ENCODE results near the gene AK1. TPM values are rescaled to one million over a fixed set of nuclear protein-coding genes. Genes with fewer than 3 reads are reported as not detected.

The AK1 gene

GRCh38 chr9:127818574-127818973 lies 58.9 kb downstream of the AK1 start:
- no peaks in the 10 kb centered on the region for H3K36me3 ChIP-seq (ENCODE audit: control insufficient read depth, insufficient read depth, low read length)
- no CpG with 5 or more reads among the region's 11 CpGs for WGBS (ENCODE audit: extremely low coverage, insufficient coverage, low lambda C conversion rate)
- no peak overlapping the region for H3K9ac ChIP-seq (ENCODE audit: low read length)
- no peaks in the 10 kb centered on the region for H3K79me2 ChIP-seq (ENCODE audit: control insufficient read depth, insufficient read depth, low read length)
- H3K4me1 ChIP-seq (ENCODE audit: control insufficient read depth, low read depth, low read length): no peaks in the 10 kb centered on the region
- DNase-seq: no peak
- no peak overlapping the region for H3K23ac ChIP-seq (ENCODE audit: low read length)
- no peak overlapping the region for H3K56ac ChIP-seq (ENCODE audit: low read length)
- H3K18ac ChIP-seq (ENCODE audit: low read length): no peak overlapping the region
- no peak overlapping the region for H2AK5ac ChIP-seq (ENCODE audit: low read length)
- H2BK5ac ChIP-seq (ENCODE audit: low read length): no peak overlapping the region
- no peak overlapping the region for H3K4me3 ChIP-seq (ENCODE audit: low read length)
- H2BK120ac ChIP-seq (ENCODE audit: low read depth, low read length): no peak overlapping the region
- no peak overlapping the region for H2BK15ac ChIP-seq (replicated peaks; ENCODE audit: low read depth)
- H4K8ac ChIP-seq (ENCODE audit: low read depth, low read length): no peak overlapping the region
- no peak overlapping the region for H3K4me2 ChIP-seq (ENCODE audit: low read length)
- H3K27me3 ChIP-seq (ENCODE audit: insufficient read depth, low read length, poor library complexity): no peaks in the 10 kb centered on the region
- no peaks in the 10 kb centered on the region for H3K79me1 ChIP-seq (ENCODE audit: low read length)
- no peak overlapping the region for H3K27ac ChIP-seq (ENCODE audit: low read depth, low read length)
- no peak overlapping the region for H4K5ac ChIP-seq (ENCODE audit: low read length)
- H3K4ac ChIP-seq (ENCODE audit: low read depth, low read length): no peak overlapping the region

DNA sequence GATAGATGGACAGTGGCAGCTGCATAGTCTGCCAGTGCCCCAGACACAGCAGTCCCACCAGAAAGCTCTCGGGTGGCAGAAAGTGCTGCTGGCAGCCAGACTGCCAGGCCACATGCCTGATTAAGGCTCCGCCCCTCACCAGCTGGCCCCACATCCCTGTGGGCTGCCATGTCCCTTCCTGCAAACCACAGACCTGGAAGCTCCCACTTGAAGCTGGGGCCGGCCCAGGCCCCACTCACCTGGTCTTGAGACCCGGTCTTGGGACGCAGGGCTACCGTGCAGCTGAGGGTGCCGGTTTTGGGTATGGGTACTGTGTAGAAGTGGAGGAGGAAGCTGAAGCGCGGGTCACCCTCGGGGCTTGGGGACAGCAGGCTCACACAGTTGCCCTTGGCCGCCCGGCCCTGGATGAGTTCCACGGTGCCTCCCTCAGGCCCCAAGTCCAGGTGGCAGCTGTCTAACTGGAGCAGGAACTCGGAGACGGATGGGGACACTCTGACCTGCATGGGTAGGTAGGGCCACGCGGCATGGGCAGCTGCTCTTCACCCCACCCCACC lies 59.5 kb downstream of the AK1 start:
- no peak overlapping the region for H3K56ac ChIP-seq (ENCODE audit: low read length)
- H3K27me3 ChIP-seq (ENCODE audit: insufficient read depth, low read length, poor library complexity): no peaks in the 10 kb centered on the region
- H3K18ac ChIP-seq (ENCODE audit: low read length): no peak overlapping the region
- H3K36me3 ChIP-seq (ENCODE audit: control insufficient read depth, insufficient read depth, low read length): peaks cover 3% of the 10 kb centered on the region
- no peak overlapping the region for H2AK5ac ChIP-seq (ENCODE audit: low read length)
- H3K79me2 ChIP-seq (ENCODE audit: control insufficient read depth, insufficient read depth, low read length): no peaks in the 10 kb centered on the region
- H3K4ac ChIP-seq (ENCODE audit: low read depth, low read length): no peak overlapping the region
- H3K4me2 ChIP-seq (ENCODE audit: low read length): no peak overlapping the region
- H3K23ac ChIP-seq (ENCODE audit: low read length): no peak overlapping the region
- WGBS (ENCODE audit: extremely low coverage, insufficient coverage, low lambda C conversion rate): no CpG with 5 or more reads among the region's 17 CpGs
- H2BK5ac ChIP-seq (ENCODE audit: low read length): no peak overlapping the region
- H3K9ac ChIP-seq (ENCODE audit: low read length): no peak overlapping the region
- H3K4me1 ChIP-seq (ENCODE audit: control insufficient read depth, low read depth, low read length): no peaks in the 10 kb centered on the region
- no peak overlapping the region for H4K8ac ChIP-seq (ENCODE audit: low read depth, low read length)
- no peak overlapping the region for H4K5ac ChIP-seq (ENCODE audit: low read length)
- no peak overlapping the region for H2BK120ac ChIP-seq (ENCODE audit: low read depth, low read length)
- H3K4me3 ChIP-seq (ENCODE audit: low read length): no peak overlapping the region
- DNase-seq: no peak
- no peak overlapping the region for H3K27ac ChIP-seq (ENCODE audit: low read depth, low read length)
- no peaks in the 10 kb centered on the region for H3K79me1 ChIP-seq (ENCODE audit: low read length)
- no peak overlapping the region for H2BK15ac ChIP-seq (replicated peaks; ENCODE audit: low read depth)

GRCh38 chr9:127816728-127817127 lies 60.7 kb downstream of the AK1 start:
- Histone ChIP-seq H3K79me1 (ENCODE audit: low read length) (no peaks in the 10 kb centered on the region), H3K27ac (ENCODE audit: low read depth, low read length) (no peak overlapping the region), H2AK5ac (ENCODE audit: low read length) (no peak overlapping the region), H3K23ac (ENCODE audit: low read length) (no peak overlapping the region), H3K27me3 (ENCODE audit: insufficient read depth, low read length, poor library complexity) (no peaks in the 10 kb centered on the region), H4K5ac (ENCODE audit: low read length) (no peak overlapping the region), H2BK5ac (ENCODE audit: low read length) (no peak overlapping the region), H3K36me3 (ENCODE audit: control insufficient read depth, insufficient read depth, low read length) (peaks cover 7% of the 10 kb centered on the region), H2BK15ac (replicated peaks; ENCODE audit: low read depth) (no peak overlapping the region), H3K4me3 (ENCODE audit: low read length) (no peak overlapping the region), H3K56ac (ENCODE audit: low read length) (no peak overlapping the region), H3K18ac (ENCODE audit: low read length) (no peak overlapping the region), H3K79me2 (ENCODE audit: control insufficient read depth, insufficient read depth, low read length) (no peaks in the 10 kb centered on the region), H3K4me2 (ENCODE audit: low read length) (no peak overlapping the region), H2BK120ac (ENCODE audit: low read depth, low read length) (no peak overlapping the region), H3K4ac (ENCODE audit: low read depth, low read length) (no peak overlapping the region), H4K8ac (ENCODE audit: low read depth, low read length) (no peak overlapping the region), H3K9ac (ENCODE audit: low read length) (no peak overlapping the region), H3K4me1 (ENCODE audit: control insufficient read depth, low read depth, low read length) (no peaks in the 10 kb centered on the region)
- DNase-seq: no peak
- WGBS (ENCODE audit: extremely low coverage, insufficient coverage, low lambda C conversion rate): no CpG with 5 or more reads among the region's 8 CpGs

Small RNAs within 50 kb of the gene (small RNA-seq; reads per million reads assigned to genes)
- 1.1 reads per million for gene MIR4672 (ENCODE audit: insufficient read depth)
- gene RF00019 (ENCODE audit: insufficient read depth): not detected
- not detected for gene RNA5SP296 (ENCODE audit: insufficient read depth)
